ENCODE results near the gene RDH14. TPM values are rescaled to one million over a fixed set of nuclear protein-coding genes. Genes with fewer than 3 reads are reported as not detected.

RDH14 gene
- polyA plus RNA-seq, 1 donor (not counting 4 experiments of a cell fraction or from before 2014, with no cell fraction given), result 29.6 TPM

GRCh38 chr2:18589354-18589753 is 28.9 kb upstream of the RDH14 start, which contains the start of gene NT5C1B:
Gene NT5C1B (minus strand): TSS chr2:18589569. CDS start chr2:18589468, 101 bp downstream.
- TF ChIP-seq EZH2 (IDR thresholded peaks at IDR 0.05; ENCODE audit: low read length), result no peak
- TF ChIP-seq CTCF (optimal IDR thresholded peaks at IDR 0.05 in 1 of 3, IDR thresholded peaks at IDR 0.05 in 1 of 3, conservative IDR thresholded peaks at IDR 0.05 in 1 of 3; ENCODE audit: extremely low read depth in 1 of 3, insufficient read depth in 2 of 3, low read length in 3 of 3), result no peak
- H3K4me1 ChIP-seq (ENCODE audit: control insufficient read depth, extremely low read depth, insufficient read depth, low read length), result peaks cover 19% of the 10 kb centered on the region
- H3K36me3 ChIP-seq (ENCODE audit: control insufficient read depth in 2 of 2, extremely low read depth in 1 of 2, insufficient read depth in 2 of 2, low read length in 2 of 2), result no peaks in the 10 kb centered on the region
- H2AFZ ChIP-seq (ENCODE audit: control insufficient read depth, low read length), result no peak within 1 kb of the TSS
- H4K20me1 ChIP-seq (ENCODE audit: control insufficient read depth, extremely low read depth, insufficient read depth, low read length), result no peaks in the 10 kb centered on the region
- no peaks in the 10 kb centered on the region for H3K9me1 ChIP-seq (ENCODE audit: control insufficient read depth, extremely low read depth, insufficient read depth, low read length)
- no peak within 1 kb of the TSS for H3K27ac ChIP-seq (ENCODE audit: control insufficient read depth, insufficient read depth, low read length)
- no peak within 1 kb of the TSS for H3K4me3 ChIP-seq (ENCODE audit: control insufficient read depth in 2 of 3, extremely low read depth in 1 of 3, insufficient read depth in 2 of 3, low read depth in 1 of 3, low read length in 3 of 3)
- no peak for FAIRE-seq
- peaks cover 6% of the 10 kb centered on the region for H3K9me3 ChIP-seq (ENCODE audit: control insufficient read depth, low read depth, low read length)
- H3K4me2 ChIP-seq (ENCODE audit: control insufficient read depth, extremely low read depth, insufficient read depth, low read depth, low read length), result no peak within 1 kb of the TSS
- no peak within 1 kb of the TSS for H3K9ac ChIP-seq (ENCODE audit: control insufficient read depth, extremely low read depth, insufficient read depth, low read length)
- dilution Hi-C loops (cut with MboI; ENCODE audit: extremely low pct_ligation_motif_present, low sequenced_read_pairs), result no loop called here
- no peak for DNase-seq (ENCODE audit: low read depth, low spot score)
- no peaks in the 10 kb centered on the region for H3K27me3 ChIP-seq (ENCODE audit: control insufficient read depth, extremely low read depth, insufficient read depth, low read length)
- H3K79me2 ChIP-seq (ENCODE audit: control insufficient read depth, insufficient read depth, low read length), result no peaks in the 10 kb centered on the region

DNA sequence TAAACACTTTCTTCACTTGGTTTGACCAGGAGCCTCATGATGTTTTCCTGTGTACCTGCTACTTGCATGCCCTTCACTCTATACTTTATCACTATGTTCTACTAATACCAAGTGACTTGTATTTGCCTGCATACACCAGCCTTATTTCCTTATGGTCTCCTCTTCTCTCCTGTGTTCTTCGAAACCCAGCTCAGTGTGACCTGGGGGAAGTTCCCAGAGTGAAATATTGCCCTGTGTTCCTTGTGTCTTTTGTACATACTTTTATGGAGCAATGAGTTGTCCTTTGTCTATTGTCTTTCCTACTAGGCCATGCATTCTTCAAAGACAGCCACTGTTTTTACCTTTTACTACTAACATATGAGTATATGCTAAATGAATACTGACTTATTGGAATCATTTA is 28.3 kb upstream of the RDH14 start:
- peaks cover 19% of the 10 kb centered on the region for H3K4me1 ChIP-seq (ENCODE audit: control insufficient read depth, extremely low read depth, insufficient read depth, low read length)
- no peak overlapping the region for H3K9ac ChIP-seq (ENCODE audit: control insufficient read depth, extremely low read depth, insufficient read depth, low read length)
- no peaks in the 10 kb centered on the region for H3K36me3 ChIP-seq (ENCODE audit: control insufficient read depth in 2 of 2, extremely low read depth in 1 of 2, insufficient read depth in 2 of 2, low read length in 2 of 2)
- TF ChIP-seq CTCF (optimal IDR thresholded peaks at IDR 0.05 in 1 of 3, IDR thresholded peaks at IDR 0.05 in 1 of 3, conservative IDR thresholded peaks at IDR 0.05 in 1 of 3; ENCODE audit: extremely low read depth in 1 of 3, insufficient read depth in 2 of 3, low read length in 3 of 3) (no peak), EZH2 (IDR thresholded peaks at IDR 0.05; ENCODE audit: low read length) (no peak)
- H3K4me2 ChIP-seq (ENCODE audit: control insufficient read depth, extremely low read depth, insufficient read depth, low read depth, low read length), result no peak overlapping the region
- no peak overlapping the region for H2AFZ ChIP-seq (ENCODE audit: control insufficient read depth, low read length)
- no peaks in the 10 kb centered on the region for H3K27me3 ChIP-seq (ENCODE audit: control insufficient read depth, extremely low read depth, insufficient read depth, low read length)
- H3K4me3 ChIP-seq (ENCODE audit: control insufficient read depth in 2 of 3, extremely low read depth in 1 of 3, insufficient read depth in 2 of 3, low read depth in 1 of 3, low read length in 3 of 3), result no peak overlapping the region
- no peak for DNase-seq (ENCODE audit: low read depth, low spot score)
- dilution Hi-C loops (cut with MboI; ENCODE audit: extremely low pct_ligation_motif_present, low sequenced_read_pairs), result no loop called here
- no peaks in the 10 kb centered on the region for H3K9me1 ChIP-seq (ENCODE audit: control insufficient read depth, extremely low read depth, insufficient read depth, low read length)
- H4K20me1 ChIP-seq (ENCODE audit: control insufficient read depth, extremely low read depth, insufficient read depth, low read length), result no peaks in the 10 kb centered on the region
- H3K27ac ChIP-seq (ENCODE audit: control insufficient read depth, insufficient read depth, low read length), result no peak overlapping the region
- no peaks in the 10 kb centered on the region for H3K79me2 ChIP-seq (ENCODE audit: control insufficient read depth, insufficient read depth, low read length)
- H3K9me3 ChIP-seq (ENCODE audit: control insufficient read depth, low read depth, low read length), result peaks cover 6% of the 10 kb centered on the region
- no peak for FAIRE-seq
